SK-N-MC (cell line): ENCODE data around the gene LTA.

Source experiments
- EZH2 ChIP-seq: fragments of 200-600 bp; sonication (generic); IDR thresholded peaks from one replicate; pipeline ENCODE4 v1.6.1; 2017; ENCODE audit warnings: antibody characterized with exemption
- FOXP2 ChIP-seq: optimal IDR thresholded peaks from 2 replicates; pipeline ENCODE3; 2011; ENCODE audit warnings: mild to moderate bottlenecking, moderate library complexity; ENCODE audit not compliant: insufficient read depth; ENCODE audit errors: extremely low read length, control extremely low read depth
- POLR2AphosphoS5 ChIP-seq: IDR thresholded peaks from 2 replicates; pipeline ENCODE4 v1.6.1; 2012; ENCODE audit warnings: mild to moderate bottlenecking, low read depth, low read length, borderline replicate concordance

GRCh38 chr6:31621320-31621939 lies 49.3 kb downstream of the LTA start:
- TF ChIP-seq POLR2AphosphoS5 (no peak), EZH2 (no peak), FOXP2 (no peak)
